AG04450 (cell line): Measurements from ENCODE around the gene TM7SF3. TPM values are rescaled to one million over a fixed set of nuclear protein-coding genes. Genes with fewer than 3 reads are reported as not detected.

Experiments
- CTCF ChIA-PET: fragments of 300-600, 350-600 bp; formaldehyde crosslinking; extraction: SDS; loops from one replicate; lab custom pipeline; 2022; ENCODE audit warnings: antibody characterized with exemption, inconsistent platforms; lab: Charles Lee
- POLR2A ChIA-PET: fragments of 350-600 bp; formaldehyde crosslinking; extraction: SDS; loops from one replicate; lab custom pipeline; 2021; ENCODE audit warnings: antibody characterized with exemption, inconsistent platforms; lab: Yijun Ruan, JAX
- DNase-seq: peaks from one replicate; pipeline ENCODE4 v3.0.0-alpha.2; 2011; ENCODE audit warnings: low read depth, low spot score
- H3K27ac ChIP-seq: one replicate; pipeline ENCODE4 v1.5.1; 2012; ENCODE audit warnings: low read depth, low read length, control low read depth
- H3K27me3 ChIP-seq: one replicate; pipeline ENCODE4 v1.6.0; 2012; ENCODE audit warnings: low read length; ENCODE audit not compliant: control insufficient read depth, insufficient read depth
- H3K4me3 ChIP-seq: 2 replicates; pipeline ENCODE4 v1.5.1; 2011; ENCODE audit warnings: mild to moderate bottlenecking, low read depth, low read length, control low read depth
- H3K9me3 ChIP-seq: 2 replicates; pipeline ENCODE4 v1.5.1; 2012; ENCODE audit warnings: low read length; ENCODE audit not compliant: control insufficient read depth, insufficient read depth
- CTCF ChIP-seq: IDR thresholded peaks from 2 replicates; pipeline ENCODE4 v1.5.1; 2011; ENCODE audit warnings: low read depth, low read length, control low read depth, inconsistent platforms
- polyA plus RNA-seq: library from polyadenylated mRNA; depleted of rRNA; stranded (reverse); fragments of >200 nt; gene quantifications from 2 replicates; pipeline ENCODE4 v1.2.3, GENCODE V29; 2011

TM7SF3 gene
- polyA plus RNA-seq, 1 experiment = 116 TPM

- CTCF ChIA-PET = no interaction called here
- no peaks in the 10 kb centered on the region for H3K9me3 ChIP-seq
- no peak for TF ChIP-seq CTCF
- H3K27ac ChIP-seq = no peak overlapping the region
- H3K4me3 ChIP-seq = no peak overlapping the region
- DNase-seq = no peak
- H3K27me3 ChIP-seq = no peaks in the 10 kb centered on the region
- POLR2A ChIA-PET = no interaction called here
These were observed 26.4 kb downstream of the TM7SF3 start for GRCh38 chr12:26987634-26988424.

GRCh38 chr12:26982866-26983265, 31.3 kb downstream of the TM7SF3 start:
- CTCF ChIA-PET = no interaction called here
- H3K27ac ChIP-seq = no peak overlapping the region
- no peaks in the 10 kb centered on the region for H3K9me3 ChIP-seq
- POLR2A ChIA-PET = no interaction called here
- no peak overlapping the region for H3K4me3 ChIP-seq
- DNase-seq = no peak
- no peaks in the 10 kb centered on the region for H3K27me3 ChIP-seq
- no peak for TF ChIP-seq CTCF

GRCh38 chr12:26979733-26980132, 34.5 kb downstream of the TM7SF3 start:
- CTCF ChIA-PET = interaction anchor here (2.2 kb wide), 1 partner anchor 36 kb away, joined by 10 read pairs; no protein-coding TSS in a partner anchor
- no peak for TF ChIP-seq CTCF
- Histone ChIP-seq H3K4me3 (no peak overlapping the region), H3K9me3 (no peaks in the 10 kb centered on the region), H3K27ac (no peak overlapping the region), H3K27me3 (no peaks in the 10 kb centered on the region)
- POLR2A ChIA-PET = no interaction called here
- DNase-seq = no peak

GRCh38 chr12:26978801-26979200, 35.4 kb downstream of the TM7SF3 start:
- no peak for DNase-seq
- ChIA-PET POLR2A (no interaction called here), CTCF (interaction anchor here (1.2 to 1.4 kb wide), 2 partner anchors 94 to 327 kb away, joined by 4 to 6 read pairs; no protein-coding TSS in a partner anchor)
- TF ChIP-seq CTCF = no peak
- Histone ChIP-seq H3K9me3 (no peaks in the 10 kb centered on the region), H3K27ac (no peak overlapping the region), H3K27me3 (no peaks in the 10 kb centered on the region), H3K4me3 (no peak overlapping the region)

- Histone ChIP-seq H3K9me3 (no peaks in the 10 kb centered on the region), H3K4me3 (no peak overlapping the region), H3K27me3 (no peaks in the 10 kb centered on the region), H3K27ac (no peak overlapping the region)
- POLR2A ChIA-PET = no interaction called here
- CTCF ChIA-PET = interaction anchor here (1.0 to 1.2 kb wide), 2 partner anchors 39 to 166 kb away, joined by 3 to 4 read pairs; no protein-coding TSS in a partner anchor
- TF ChIP-seq CTCF = no peak
- no peak for DNase-seq
These were observed 37.5 kb downstream of the TM7SF3 start for GRCh38 chr12:26976687-26977086.
